ENCODE results near the gene TLE3.

TLE3 gene

GRCh38 chr15:70047386-70048197 is 50.1 kb downstream of the TLE3 start:
- DNase-seq = no peak

- no peak for DNase-seq
Observed at GRCh38 chr15:70046679-70047369, 50.9 kb downstream of the TLE3 start.

- DNase-seq = no peak
Observed at GRCh38 chr15:70045045-70045444, 52.7 kb downstream of the TLE3 start.

GRCh38 chr15:70044168-70044567 is 53.5 kb downstream of the TLE3 start:
- DNase-seq = no peak

GRCh38 chr15:70043590-70043989 is 54.1 kb downstream of the TLE3 start:
- no peak for DNase-seq

GRCh38 chr15:70042553-70043214 is 55.0 kb downstream of the TLE3 start:
- no peak for DNase-seq

GRCh38 chr15:70039917-70040316 is 57.8 kb downstream of the TLE3 start:
- no peak for DNase-seq

GRCh38 chr15:70038730-70039392 is 58.9 kb downstream of the TLE3 start:
- DNase-seq = no peak

- DNase-seq = no peak
Observed at GRCh38 chr15:70037292-70037640, 60.5 kb downstream of the TLE3 start.

- DNase-seq = peak; percentile 84
Observed at GRCh38 chr15:70036585-70037291, 61.0 kb downstream of the TLE3 start.

GRCh38 chr15:70035719-70036077 is 62.0 kb downstream of the TLE3 start:
- DNase-seq = no peak

GRCh38 chr15:70035051-70035718 is 62.5 kb downstream of the TLE3 start:
- no peak for DNase-seq

GRCh38 chr15:70034596-70034995 is 63.1 kb downstream of the TLE3 start:
- DNase-seq = no peak

GRCh38 chr15:70034141-70034540 is 63.6 kb downstream of the TLE3 start:
- DNase-seq = no peak

- DNase-seq = peak; percentile 96
Observed at GRCh38 chr15:70033529-70034140, 64.1 kb downstream of the TLE3 start.

- no peak for DNase-seq
Observed at GRCh38 chr15:70033109-70033508, 64.6 kb downstream of the TLE3 start.

- no peak for DNase-seq
Observed at GRCh38 chr15:70032509-70032908, 65.2 kb downstream of the TLE3 start.

- DNase-seq = no peak
Observed at GRCh38 chr15:70031713-70032112, 66.0 kb downstream of the TLE3 start.

- no peak for DNase-seq
Observed at GRCh38 chr15:70031261-70031660, 66.5 kb downstream of the TLE3 start.

GRCh38 chr15:70030851-70031250 is 66.9 kb downstream of the TLE3 start:
- DNase-seq = no peak

- DNase-seq = no peak
Observed at GRCh38 chr15:70029297-70029701, 68.4 kb downstream of the TLE3 start.

GRCh38 chr15:70027518-70027917 is 70.2 kb downstream of the TLE3 start:
- DNase-seq = no peak

Data from COR-L47 (cell line).